Liver (tissue), 9 donors: ENCODE results near the gene DPYD. TPM values are rescaled to one million over a fixed set of nuclear protein-coding genes. Genes with fewer than 3 reads are reported as not detected.

Source experiments
- DNase-seq: peaks from one replicate; pipeline ENCODE4 v3.0.0-alpha.2; 2017; ENCODE audit warnings: low spot score
- H3K27ac ChIP-seq, 2 donors: one replicate each; pipeline ENCODE4 v1.7.0; 2013; ENCODE audit warnings: inconsistent platforms in 2 of 2, low read length in 2 of 2, control low read depth in 1 of 2, low read depth in 1 of 2, mild to moderate bottlenecking in 1 of 2
- H3K27me3 ChIP-seq, 4 donors: one replicate each; pipeline versions ENCODE4 v1.6.1 to v1.7.0; 2013; ENCODE audit warnings: low read length in 3 of 4, inconsistent platforms in 1 of 4, mild to moderate bottlenecking in 1 of 4, moderate library complexity in 1 of 4; ENCODE audit not compliant: control insufficient read depth in 4 of 4, insufficient read depth in 4 of 4
- H3K36me3 ChIP-seq, 4 donors: one replicate each; pipeline versions ENCODE4 v1.6.1 to v1.7.0; 2013; ENCODE audit warnings: low read length in 3 of 4, mild to moderate bottlenecking in 3 of 4, low read depth in 1 of 4, moderate library complexity in 1 of 4; ENCODE audit not compliant: control insufficient read depth in 4 of 4, insufficient read depth in 3 of 4
- H3K4me1 ChIP-seq, 4 donors: one replicate each; pipeline versions ENCODE4 v1.6.1 to v1.7.0; 2013; ENCODE audit warnings: low read length in 3 of 4, mild to moderate bottlenecking in 3 of 4, moderate library complexity in 1 of 4; ENCODE audit not compliant: control insufficient read depth in 4 of 4, insufficient read depth in 4 of 4
- H3K4me3 ChIP-seq, 3 donors: one replicate each; pipeline versions ENCODE4 v1.6.1 to v1.7.0; 2013; ENCODE audit warnings: low read length in 3 of 3, control low read depth in 1 of 3, low read depth in 1 of 3, mild to moderate bottlenecking in 1 of 3
- H3K9ac ChIP-seq, 2 donors: one replicate each; pipeline ENCODE4 v1.7.0; 2013; ENCODE audit warnings: low read length in 2 of 2, mild to moderate bottlenecking in 2 of 2, moderate library complexity in 2 of 2, control low read depth in 1 of 2, low read depth in 1 of 2
- H3K9me3 ChIP-seq, 4 donors: one replicate each; pipeline versions ENCODE4 v1.6.1 to v1.7.0; 2013; ENCODE audit warnings: low read length in 3 of 4; ENCODE audit not compliant: control insufficient read depth in 4 of 4
- EGR1 ChIP-seq, 2 donors: IDR thresholded peaks; 2 replicates each; pipeline ENCODE4 v1.6.1; 2016 to 2018; ENCODE audit warnings: antibody characterized with exemption in 2 of 2, low read depth in 2 of 2
- FOXA1 ChIP-seq: IDR thresholded peaks from 2 replicates; pipeline ENCODE4 v1.6.1; 2016; ENCODE audit warnings: antibody characterized with exemption
- FOXA2 ChIP-seq: IDR thresholded peaks from 2 replicates; pipeline ENCODE4 v1.6.1; 2016; ENCODE audit warnings: antibody characterized with exemption
- GABPA ChIP-seq, 2 donors: IDR thresholded peaks in 1 of 2; conservative IDR thresholded peaks in 1 of 2; 2 replicates each; pipeline ENCODE4 v1.6.1; 2016; ENCODE audit warnings: antibody characterized with exemption in 2 of 2, mild to moderate bottlenecking in 1 of 2, moderate library complexity in 1 of 2
- HNF4A ChIP-seq, 2 donors: conservative IDR thresholded peaks; 2 replicates each; pipeline ENCODE4 v1.6.1; 2016; ENCODE audit warnings: antibody characterized with exemption in 2 of 2, mild to moderate bottlenecking in 2 of 2
- HNF4G ChIP-seq: IDR thresholded peaks from 2 replicates; pipeline ENCODE4 v1.6.1; 2016; ENCODE audit warnings: antibody characterized with exemption
- NR2F2 ChIP-seq: IDR thresholded peaks from 2 replicates; pipeline ENCODE4 v1.6.1; 2016; ENCODE audit warnings: antibody characterized with exemption
- RXRA ChIP-seq, 2 donors: IDR thresholded peaks; 2 replicates each; pipeline ENCODE4 v1.6.1; 2017 to 2018; ENCODE audit warnings: antibody characterized with exemption in 2 of 2, mild to moderate bottlenecking in 1 of 2
- SP1 ChIP-seq: IDR thresholded peaks from 2 replicates; pipeline ENCODE4 v1.6.1; 2018; ENCODE audit warnings: antibody characterized with exemption, mild to moderate bottlenecking
- TAF1 ChIP-seq: conservative IDR thresholded peaks from 2 replicates; pipeline ENCODE4 v1.6.1; 2016; ENCODE audit warnings: antibody characterized with exemption, mild to moderate bottlenecking
- YY1 ChIP-seq: IDR thresholded peaks from 2 replicates; pipeline ENCODE4 v1.6.1; 2016; ENCODE audit warnings: antibody characterized with exemption, mild to moderate bottlenecking
- WGBS: extraction: QIAGEN DNeasy Blood & Tissue Kit; methylation state at CpG from one replicate; pipeline ENCODE4 v1.1.7; 2013; 5-methylcytosine and 5-hydroxymethylcytosine counted together
- polyA plus RNA-seq, 2 donors: library from polyadenylated mRNA; stranded (reverse) in 1 of 2; unstranded in 1 of 2; fragments of 200-250 nt in 1 of 2; fragments of >200 nt in 1 of 2; fragmentation: Nextera tagmentation in 1 of 2; extraction: Ambion mirVana in 1 of 2; gene quantifications; one replicate each; pipeline versions ENCODE4 v1.2.1 to v1.2.3, GENCODE V29; 2013 to 2015
- total RNA-seq, 2 donors: library from RNA; depleted of rRNA; stranded (reverse); fragments of >200 nt; gene quantifications; one replicate each; pipeline ENCODE4 v1.2.3, GENCODE V29; 2014
- TF ChIP-seq, protein P1 (sequence below): fragments of 150-350 bp; IDR thresholded peaks from 2 replicates; pipeline ENCODE4 v1.5.1; 2017; ENCODE audit warnings: improper control_type of control experiment, low read depth, low read length; ENCODE audit not compliant: missing input control
- TF ChIP-seq, protein P2 (sequence below): IDR thresholded peaks from 2 replicates; pipeline ENCODE4 v1.6.1; 2016; ENCODE audit warnings: antibody characterized with exemption
- TF ChIP-seq, protein P3 (sequence below): IDR thresholded peaks from 2 replicates; pipeline ENCODE4 v1.6.1; 2016; ENCODE audit warnings: antibody characterized with exemption
- TF ChIP-seq, protein P4 (sequence below): IDR thresholded peaks from 2 replicates; pipeline ENCODE4 v1.6.1; 2016; ENCODE audit warnings: antibody characterized with exemption
- TF ChIP-seq, protein P5 (sequence below): IDR thresholded peaks from 2 replicates; pipeline ENCODE4 v1.6.1; 2016; ENCODE audit warnings: antibody characterized with exemption, mild to moderate bottlenecking
- donor health status: healthy.
- donor health status: healthy.
- donor health status: healthy.
- donor health status: healthy.
- donor health status: healthy.

Gene DPYD
- total and polyA plus RNA-seq, 4 donors, result 16.2 to 142 (median 47.0) TPM

DNA sequence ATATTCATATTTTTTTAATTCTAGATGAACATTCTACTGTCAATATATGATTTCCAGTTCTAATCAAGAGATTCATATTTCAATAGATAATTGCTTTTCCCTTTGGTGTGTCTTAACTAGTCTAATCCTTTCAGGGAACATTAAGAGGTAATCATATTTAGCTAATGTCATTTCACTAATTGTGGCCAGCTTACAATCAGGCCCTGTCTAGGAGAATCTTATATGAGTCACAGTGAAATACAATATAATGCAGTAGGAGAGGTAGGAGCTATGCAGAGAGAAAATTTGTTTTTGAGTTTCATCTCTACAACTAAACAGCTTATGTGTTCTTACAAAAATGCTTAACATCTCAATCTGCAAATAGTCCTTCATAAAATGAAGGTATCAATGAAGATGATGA, 85.9 kb downstream of the DPYD start:
- Histone ChIP-seq H3K9ac (no peak overlapping the region), H3K27ac (no peak overlapping the region), H3K27me3 (no peaks in the 10 kb centered on the region), H3K9me3 (no peaks in the 10 kb centered on the region), H3K4me1 (peaks cover 0 to 1% (median 0%) of the 10 kb centered on the region in 4 donors), H3K4me3 (no peak overlapping the region), H3K36me3 (no peaks in the 10 kb centered on the region)
- DNase-seq, result no peak
- TF ChIP-seq FOXA1, result no peak
- no peak for TF ChIP-seq RXRA (IDR thresholded peaks at IDR 0.05)
- TF ChIP-seq, protein P1, sequence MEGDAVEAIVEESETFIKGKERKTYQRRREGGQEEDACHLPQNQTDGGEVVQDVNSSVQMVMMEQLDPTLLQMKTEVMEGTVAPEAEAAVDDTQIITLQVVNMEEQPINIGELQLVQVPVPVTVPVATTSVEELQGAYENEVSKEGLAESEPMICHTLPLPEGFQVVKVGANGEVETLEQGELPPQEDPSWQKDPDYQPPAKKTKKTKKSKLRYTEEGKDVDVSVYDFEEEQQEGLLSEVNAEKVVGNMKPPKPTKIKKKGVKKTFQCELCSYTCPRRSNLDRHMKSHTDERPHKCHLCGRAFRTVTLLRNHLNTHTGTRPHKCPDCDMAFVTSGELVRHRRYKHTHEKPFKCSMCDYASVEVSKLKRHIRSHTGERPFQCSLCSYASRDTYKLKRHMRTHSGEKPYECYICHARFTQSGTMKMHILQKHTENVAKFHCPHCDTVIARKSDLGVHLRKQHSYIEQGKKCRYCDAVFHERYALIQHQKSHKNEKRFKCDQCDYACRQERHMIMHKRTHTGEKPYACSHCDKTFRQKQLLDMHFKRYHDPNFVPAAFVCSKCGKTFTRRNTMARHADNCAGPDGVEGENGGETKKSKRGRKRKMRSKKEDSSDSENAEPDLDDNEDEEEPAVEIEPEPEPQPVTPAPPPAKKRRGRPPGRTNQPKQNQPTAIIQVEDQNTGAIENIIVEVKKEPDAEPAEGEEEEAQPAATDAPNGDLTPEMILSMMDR, result no peak
- TF ChIP-seq, protein P2, sequence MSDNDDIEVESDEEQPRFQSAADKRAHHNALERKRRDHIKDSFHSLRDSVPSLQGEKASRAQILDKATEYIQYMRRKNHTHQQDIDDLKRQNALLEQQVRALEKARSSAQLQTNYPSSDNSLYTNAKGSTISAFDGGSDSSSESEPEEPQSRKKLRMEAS, result no peak
- no peak for TF ChIP-seq YY1
- no peak for TF ChIP-seq NR2F2
- TF ChIP-seq, protein P3, sequence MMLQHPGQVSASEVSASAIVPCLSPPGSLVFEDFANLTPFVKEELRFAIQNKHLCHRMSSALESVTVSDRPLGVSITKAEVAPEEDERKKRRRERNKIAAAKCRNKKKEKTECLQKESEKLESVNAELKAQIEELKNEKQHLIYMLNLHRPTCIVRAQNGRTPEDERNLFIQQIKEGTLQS, result no peak
- no peak for TF ChIP-seq TAF1
- no peak for TF ChIP-seq EGR1 (IDR thresholded peaks at IDR 0.05; ENCODE audit: low read depth in 2 of 2)
- TF ChIP-seq, protein P4, sequence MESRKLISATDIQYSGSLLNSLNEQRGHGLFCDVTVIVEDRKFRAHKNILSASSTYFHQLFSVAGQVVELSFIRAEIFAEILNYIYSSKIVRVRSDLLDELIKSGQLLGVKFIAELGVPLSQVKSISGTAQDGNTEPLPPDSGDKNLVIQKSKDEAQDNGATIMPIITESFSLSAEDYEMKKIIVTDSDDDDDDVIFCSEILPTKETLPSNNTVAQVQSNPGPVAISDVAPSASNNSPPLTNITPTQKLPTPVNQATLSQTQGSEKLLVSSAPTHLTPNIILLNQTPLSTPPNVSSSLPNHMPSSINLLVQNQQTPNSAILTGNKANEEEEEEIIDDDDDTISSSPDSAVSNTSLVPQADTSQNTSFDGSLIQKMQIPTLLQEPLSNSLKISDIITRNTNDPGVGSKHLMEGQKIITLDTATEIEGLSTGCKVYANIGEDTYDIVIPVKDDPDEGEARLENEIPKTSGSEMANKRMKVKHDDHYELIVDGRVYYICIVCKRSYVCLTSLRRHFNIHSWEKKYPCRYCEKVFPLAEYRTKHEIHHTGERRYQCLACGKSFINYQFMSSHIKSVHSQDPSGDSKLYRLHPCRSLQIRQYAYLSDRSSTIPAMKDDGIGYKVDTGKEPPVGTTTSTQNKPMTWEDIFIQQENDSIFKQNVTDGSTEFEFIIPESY, result no peak
- TF ChIP-seq SP1, result no peak
- TF ChIP-seq FOXA2, result no peak
- TF ChIP-seq HNF4G, result no peak

DNA sequence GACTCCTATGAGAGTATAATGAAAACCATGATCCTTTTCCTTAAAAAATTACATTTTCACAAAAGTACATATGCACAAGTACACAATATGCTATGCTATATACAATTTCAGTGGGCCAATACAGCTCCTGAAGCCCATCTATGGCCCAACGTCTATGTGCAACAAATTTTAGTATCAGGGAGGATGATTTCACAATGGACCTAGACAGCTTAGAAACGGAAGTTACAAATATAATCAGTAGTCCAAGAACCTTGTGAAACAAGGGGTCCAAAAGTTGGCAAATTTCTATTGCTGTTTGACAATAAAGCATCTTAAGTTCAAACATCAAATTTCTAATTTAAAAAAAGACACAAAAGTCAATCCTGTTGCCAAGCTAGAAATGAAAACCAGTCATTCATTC, 87.0 kb downstream of the DPYD start:
- Histone ChIP-seq H3K4me3 (no peak overlapping the region), H3K9me3 (no peaks in the 10 kb centered on the region), H3K36me3 (no peaks in the 10 kb centered on the region), H3K4me1 (peaks cover 0 to 1% (median 0%) of the 10 kb centered on the region in 4 donors), H3K27ac (no peak overlapping the region), H3K27me3 (no peaks in the 10 kb centered on the region), H3K9ac (no peak overlapping the region)
- DNase-seq, result no peak
- TF ChIP-seq HNF4A (conservative IDR thresholded peaks at IDR 0.05) (no peak), YY1 (no peak)
- 66% methylated on average over 2 of the region's 2 CpGs for WGBS

DNA sequence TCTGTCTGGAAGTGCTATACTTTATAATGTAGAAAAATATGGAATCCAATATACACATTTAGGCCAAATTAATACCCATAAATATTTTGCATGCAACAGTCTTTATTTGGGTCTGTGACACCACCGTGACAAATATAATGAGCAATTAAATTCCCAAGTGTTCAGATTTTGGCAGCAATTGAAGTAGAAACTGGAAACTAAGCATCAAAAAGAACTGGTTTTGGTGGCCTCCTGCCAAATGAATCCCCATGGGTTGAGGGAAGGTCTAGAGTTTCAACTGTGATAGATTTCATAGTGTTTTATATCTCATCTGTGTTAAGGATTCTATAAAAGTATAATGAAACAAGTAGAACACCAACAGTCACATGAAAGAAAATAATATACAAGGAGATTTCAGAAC, 88.4 kb downstream of the DPYD start:
- Histone ChIP-seq H3K36me3 (no peaks in the 10 kb centered on the region), H3K27ac (no peak overlapping the region), H3K4me1 (peaks cover 0 to 1% (median 0%) of the 10 kb centered on the region in 4 donors), H3K4me3 (no peak overlapping the region), H3K9ac (no peak overlapping the region), H3K9me3 (no peaks in the 10 kb centered on the region), H3K27me3 (no peaks in the 10 kb centered on the region)
- 90% methylated on average over 1 of the region's 1 CpG for WGBS
- DNase-seq, result no peak
- TF ChIP-seq, protein P5, sequence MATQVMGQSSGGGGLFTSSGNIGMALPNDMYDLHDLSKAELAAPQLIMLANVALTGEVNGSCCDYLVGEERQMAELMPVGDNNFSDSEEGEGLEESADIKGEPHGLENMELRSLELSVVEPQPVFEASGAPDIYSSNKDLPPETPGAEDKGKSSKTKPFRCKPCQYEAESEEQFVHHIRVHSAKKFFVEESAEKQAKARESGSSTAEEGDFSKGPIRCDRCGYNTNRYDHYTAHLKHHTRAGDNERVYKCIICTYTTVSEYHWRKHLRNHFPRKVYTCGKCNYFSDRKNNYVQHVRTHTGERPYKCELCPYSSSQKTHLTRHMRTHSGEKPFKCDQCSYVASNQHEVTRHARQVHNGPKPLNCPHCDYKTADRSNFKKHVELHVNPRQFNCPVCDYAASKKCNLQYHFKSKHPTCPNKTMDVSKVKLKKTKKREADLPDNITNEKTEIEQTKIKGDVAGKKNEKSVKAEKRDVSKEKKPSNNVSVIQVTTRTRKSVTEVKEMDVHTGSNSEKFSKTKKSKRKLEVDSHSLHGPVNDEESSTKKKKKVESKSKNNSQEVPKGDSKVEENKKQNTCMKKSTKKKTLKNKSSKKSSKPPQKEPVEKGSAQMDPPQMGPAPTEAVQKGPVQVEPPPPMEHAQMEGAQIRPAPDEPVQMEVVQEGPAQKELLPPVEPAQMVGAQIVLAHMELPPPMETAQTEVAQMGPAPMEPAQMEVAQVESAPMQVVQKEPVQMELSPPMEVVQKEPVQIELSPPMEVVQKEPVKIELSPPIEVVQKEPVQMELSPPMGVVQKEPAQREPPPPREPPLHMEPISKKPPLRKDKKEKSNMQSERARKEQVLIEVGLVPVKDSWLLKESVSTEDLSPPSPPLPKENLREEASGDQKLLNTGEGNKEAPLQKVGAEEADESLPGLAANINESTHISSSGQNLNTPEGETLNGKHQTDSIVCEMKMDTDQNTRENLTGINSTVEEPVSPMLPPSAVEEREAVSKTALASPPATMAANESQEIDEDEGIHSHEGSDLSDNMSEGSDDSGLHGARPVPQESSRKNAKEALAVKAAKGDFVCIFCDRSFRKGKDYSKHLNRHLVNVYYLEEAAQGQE, result no peak
- TF ChIP-seq, protein P3, result no peak
- TF ChIP-seq HNF4G (no peak), RXRA (IDR thresholded peaks at IDR 0.05) (no peak), GABPA (IDR thresholded peaks at IDR 0.05 in 1 of 2, conservative IDR thresholded peaks at IDR 0.05 in 1 of 2) (no peak), TAF1 (no peak), SP1 (no peak), FOXA2 (no peak), EGR1 (IDR thresholded peaks at IDR 0.05; ENCODE audit: low read depth in 2 of 2) (no peak), HNF4A (conservative IDR thresholded peaks at IDR 0.05) (no peak), FOXA1 (no peak)
- TF ChIP-seq, protein P4, result no peak
- TF ChIP-seq, protein P2, result no peak
